SK-N-SH treated with all-trans-retinoic acid at 6 μM for 48 hours (cell line): ENCODE data around the gene AP3S2.

Source experiments
- ATAC-seq: fragments of 200-7000 bp; cut with Tn5 transposase; 3 replicates; pipeline ENCODE4 v1.9.1; 2020; ENCODE audit warnings: mild to moderate bottlenecking, moderate library complexity
- BACH2 ChIP-seq: fragments of 250-450 bp; sonication (Bioruptor Pico); IDR thresholded peaks from 2 replicates; pipeline ENCODE4 v1.9.0; 2021; ENCODE audit warnings: mild to moderate bottlenecking, borderline replicate concordance
- CSDC2 ChIP-seq: fragments of 250-450 bp; sonication (Bioruptor Pico); IDR thresholded peaks from 2 replicates; pipeline ENCODE4 v1.5.0; 2020; ENCODE audit warnings: mild to moderate bottlenecking, moderate library complexity
- ESRRG ChIP-seq: fragments of 250-450 bp; sonication (Bioruptor Pico); IDR thresholded peaks from 2 replicates; pipeline ENCODE4 v1.6.1; 2021; ENCODE audit warnings: mild to moderate bottlenecking
- GLIS3 ChIP-seq: fragments of 250-450 bp; sonication (Bioruptor Pico); IDR thresholded peaks from 2 replicates; pipeline ENCODE4 v1.5.0; 2020; ENCODE audit warnings: mild to moderate bottlenecking, moderate library complexity
- ISL1 ChIP-seq: fragments of 250-450 bp; sonication (Bioruptor Pico); IDR thresholded peaks from 2 replicates; pipeline ENCODE4 v2.1.2; 2022; ENCODE audit warnings: mild to moderate bottlenecking, moderate library complexity
- OSR1 ChIP-seq: fragments of 250-450 bp; sonication (Bioruptor Pico); IDR thresholded peaks from 2 replicates; pipeline ENCODE4 v1.8.0; 2022; ENCODE audit warnings: moderate library complexity, mild to moderate bottlenecking, inconsistent platforms
- RARB ChIP-seq: fragments of 250-450 bp; sonication (Bioruptor Pico); IDR thresholded peaks from 2 replicates; pipeline ENCODE4 v1.8.0; 2021; ENCODE audit warnings: mild to moderate bottlenecking, moderate library complexity
- SNAI2 ChIP-seq: fragments of 250-450 bp; sonication (Bioruptor Pico); IDR thresholded peaks from 2 replicates; pipeline ENCODE4 v1.5.0; 2020; ENCODE audit warnings: mild to moderate bottlenecking, moderate library complexity
- TCF4 ChIP-seq: fragments of 250-450 bp; sonication (Bioruptor Pico); IDR thresholded peaks from 2 replicates; pipeline ENCODE4 v1.8.0; 2021; ENCODE audit warnings: mild to moderate bottlenecking, moderate library complexity, borderline replicate concordance
- TOX ChIP-seq: fragments of 250-450 bp; sonication (Bioruptor Pico); IDR thresholded peaks from 2 replicates; pipeline ENCODE4 v1.8.0; 2021; ENCODE audit warnings: mild to moderate bottlenecking, moderate library complexity, borderline replicate concordance
- ZC3H10 ChIP-seq: fragments of 250-450 bp; sonication (Bioruptor Pico); IDR thresholded peaks from 2 replicates; pipeline ENCODE4 v1.5.1; 2021; ENCODE audit warnings: mild to moderate bottlenecking, moderate library complexity
- ZFP3 ChIP-seq: fragments of 250-450 bp; sonication (Bioruptor Pico); IDR thresholded peaks from 2 replicates; pipeline ENCODE4 v1.5.0; 2020; ENCODE audit warnings: mild to moderate bottlenecking, moderate library complexity
- ZFP30 ChIP-seq: fragments of 450-650 bp; formaldehyde crosslinking; IDR thresholded peaks from 2 replicates; pipeline ENCODE4 v1.5.0; 2022; ENCODE audit warnings: mild to moderate bottlenecking, moderate library complexity
- ZNF565 ChIP-seq: fragments of 450-650 bp; formaldehyde crosslinking; conservative IDR thresholded peaks from 2 replicates; pipeline ENCODE4 v1.5.0; 2020; ENCODE audit warnings: low read depth, mild to moderate bottlenecking, moderate library complexity
- ZNF70 ChIP-seq: fragments of 450-650 bp; formaldehyde crosslinking; IDR thresholded peaks from 2 replicates; pipeline ENCODE4 v1.5.0; 2020; ENCODE audit warnings: mild to moderate bottlenecking, moderate library complexity
- ZNF8 ChIP-seq: fragments of 450-650 bp; formaldehyde crosslinking; IDR thresholded peaks from 2 replicates; pipeline ENCODE4 v1.5.0; 2020; ENCODE audit warnings: mild to moderate bottlenecking, moderate library complexity
- TF ChIP-seq, protein P1 (sequence below): fragments of 250-450 bp; sonication (Bioruptor Pico); IDR thresholded peaks from 2 replicates; pipeline ENCODE4 v1.5.0; 2020; ENCODE audit warnings: mild to moderate bottlenecking, moderate library complexity
- TF ChIP-seq, protein P2 (sequence below): fragments of 250-450 bp; sonication (Bioruptor Pico); IDR thresholded peaks from 2 replicates; pipeline ENCODE4 v1.5.1; 2020; ENCODE audit warnings: low read depth, mild to moderate bottlenecking, moderate library complexity
- TF ChIP-seq, protein P3 (sequence below): fragments of 250-450 bp; sonication (Bioruptor Pico); IDR thresholded peaks from 2 replicates; pipeline ENCODE4 v1.5.1; 2021; ENCODE audit warnings: mild to moderate bottlenecking, moderate library complexity
- TF ChIP-seq, protein P4 (sequence below): fragments of 250-450 bp; sonication (Bioruptor Pico); IDR thresholded peaks from 2 replicates; pipeline ENCODE4 v1.8.0; 2021; ENCODE audit warnings: low read depth, mild to moderate bottlenecking, moderate library complexity, borderline replicate concordance

Gene AP3S2

DNA sequence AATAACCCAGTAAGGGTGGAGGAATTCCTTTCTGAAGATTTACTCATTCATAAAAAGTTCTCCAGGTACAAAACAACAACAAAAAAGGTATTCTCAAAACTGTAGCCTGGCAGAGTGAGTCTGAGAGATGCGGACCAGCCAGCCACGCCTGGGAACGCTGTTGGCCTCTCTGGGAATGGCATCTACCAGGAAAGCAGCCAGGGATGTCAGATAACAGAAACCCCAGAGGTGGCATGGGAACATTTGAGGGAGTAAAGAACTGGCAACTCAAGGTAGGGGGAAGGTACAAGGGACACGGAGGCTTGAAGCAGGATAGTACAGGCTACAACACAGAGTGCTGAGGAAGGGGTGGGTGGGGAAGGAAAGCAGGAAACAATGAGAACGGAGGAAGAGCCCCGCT lies 7.1 kb upstream of the AP3S2 start (continued):
- TF ChIP-seq GLIS3 (CRISPR knock-in tag): no peak
- TF ChIP-seq BACH2 (CRISPR knock-in tag): no peak
- no peak for TF ChIP-seq SNAI2
- TF ChIP-seq ZNF565: no peak
- TF ChIP-seq ZNF8 (CRISPR knock-in tag): no peak
- TF ChIP-seq, protein P1, sequence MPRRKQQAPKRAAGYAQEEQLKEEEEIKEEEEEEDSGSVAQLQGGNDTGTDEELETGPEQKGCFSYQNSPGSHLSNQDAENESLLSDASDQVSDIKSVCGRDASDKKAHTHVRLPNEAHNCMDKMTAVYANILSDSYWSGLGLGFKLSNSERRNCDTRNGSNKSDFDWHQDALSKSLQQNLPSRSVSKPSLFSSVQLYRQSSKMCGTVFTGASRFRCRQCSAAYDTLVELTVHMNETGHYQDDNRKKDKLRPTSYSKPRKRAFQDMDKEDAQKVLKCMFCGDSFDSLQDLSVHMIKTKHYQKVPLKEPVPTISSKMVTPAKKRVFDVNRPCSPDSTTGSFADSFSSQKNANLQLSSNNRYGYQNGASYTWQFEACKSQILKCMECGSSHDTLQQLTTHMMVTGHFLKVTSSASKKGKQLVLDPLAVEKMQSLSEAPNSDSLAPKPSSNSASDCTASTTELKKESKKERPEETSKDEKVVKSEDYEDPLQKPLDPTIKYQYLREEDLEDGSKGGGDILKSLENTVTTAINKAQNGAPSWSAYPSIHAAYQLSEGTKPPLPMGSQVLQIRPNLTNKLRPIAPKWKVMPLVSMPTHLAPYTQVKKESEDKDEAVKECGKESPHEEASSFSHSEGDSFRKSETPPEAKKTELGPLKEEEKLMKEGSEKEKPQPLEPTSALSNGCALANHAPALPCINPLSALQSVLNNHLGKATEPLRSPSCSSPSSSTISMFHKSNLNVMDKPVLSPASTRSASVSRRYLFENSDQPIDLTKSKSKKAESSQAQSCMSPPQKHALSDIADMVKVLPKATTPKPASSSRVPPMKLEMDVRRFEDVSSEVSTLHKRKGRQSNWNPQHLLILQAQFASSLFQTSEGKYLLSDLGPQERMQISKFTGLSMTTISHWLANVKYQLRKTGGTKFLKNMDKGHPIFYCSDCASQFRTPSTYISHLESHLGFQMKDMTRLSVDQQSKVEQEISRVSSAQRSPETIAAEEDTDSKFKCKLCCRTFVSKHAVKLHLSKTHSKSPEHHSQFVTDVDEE (CRISPR knock-in tag): no peak

DNA sequence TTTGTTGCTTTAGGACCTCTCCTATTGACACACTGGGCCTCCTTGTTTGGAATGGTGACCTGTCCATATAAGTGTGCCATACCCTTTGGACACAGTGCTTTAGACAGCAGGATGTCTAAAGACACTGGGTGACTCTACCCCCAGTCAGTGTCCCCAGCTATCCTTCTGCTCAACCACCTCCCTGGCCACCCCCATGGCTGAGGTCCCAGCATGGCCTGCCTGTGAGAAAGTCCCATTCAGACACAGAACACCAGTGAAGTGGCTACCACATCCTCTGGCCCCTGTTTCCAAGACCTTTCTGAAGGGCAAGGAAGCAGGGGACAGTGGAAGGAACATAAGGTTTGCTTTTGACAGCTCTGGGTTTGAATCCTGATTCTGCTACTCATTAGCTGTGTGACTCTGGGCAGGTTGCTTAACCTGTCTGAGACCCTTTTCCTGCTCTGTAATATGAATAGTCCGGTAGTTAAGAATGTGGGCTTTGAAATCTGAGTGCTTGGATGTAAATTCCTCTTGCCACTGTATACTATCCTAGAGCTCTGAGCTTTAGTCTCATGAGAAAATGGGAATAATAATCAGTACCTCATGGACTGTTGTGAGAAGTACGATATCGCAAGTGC lies 6.3 kb upstream of the AP3S2 start:
- ATAC-seq: no peak
- TF ChIP-seq TCF4: no peak
- TF ChIP-seq ISL1 (CRISPR knock-in tag): no peak
- TF ChIP-seq, protein P2, sequence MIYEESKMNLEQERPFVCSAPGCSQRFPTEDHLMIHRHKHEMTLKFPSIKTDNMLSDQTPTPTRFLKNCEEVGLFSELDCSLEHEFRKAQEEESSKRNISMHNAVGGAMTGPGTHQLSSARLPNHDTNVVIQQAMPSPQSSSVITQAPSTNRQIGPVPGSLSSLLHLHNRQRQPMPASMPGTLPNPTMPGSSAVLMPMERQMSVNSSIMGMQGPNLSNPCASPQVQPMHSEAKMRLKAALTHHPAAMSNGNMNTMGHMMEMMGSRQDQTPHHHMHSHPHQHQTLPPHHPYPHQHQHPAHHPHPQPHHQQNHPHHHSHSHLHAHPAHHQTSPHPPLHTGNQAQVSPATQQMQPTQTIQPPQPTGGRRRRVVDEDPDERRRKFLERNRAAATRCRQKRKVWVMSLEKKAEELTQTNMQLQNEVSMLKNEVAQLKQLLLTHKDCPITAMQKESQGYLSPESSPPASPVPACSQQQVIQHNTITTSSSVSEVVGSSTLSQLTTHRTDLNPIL: no peak
- TF ChIP-seq BACH2 (CRISPR knock-in tag): no peak
- TF ChIP-seq, protein P1 (CRISPR knock-in tag): no peak
- TF ChIP-seq, protein P3, sequence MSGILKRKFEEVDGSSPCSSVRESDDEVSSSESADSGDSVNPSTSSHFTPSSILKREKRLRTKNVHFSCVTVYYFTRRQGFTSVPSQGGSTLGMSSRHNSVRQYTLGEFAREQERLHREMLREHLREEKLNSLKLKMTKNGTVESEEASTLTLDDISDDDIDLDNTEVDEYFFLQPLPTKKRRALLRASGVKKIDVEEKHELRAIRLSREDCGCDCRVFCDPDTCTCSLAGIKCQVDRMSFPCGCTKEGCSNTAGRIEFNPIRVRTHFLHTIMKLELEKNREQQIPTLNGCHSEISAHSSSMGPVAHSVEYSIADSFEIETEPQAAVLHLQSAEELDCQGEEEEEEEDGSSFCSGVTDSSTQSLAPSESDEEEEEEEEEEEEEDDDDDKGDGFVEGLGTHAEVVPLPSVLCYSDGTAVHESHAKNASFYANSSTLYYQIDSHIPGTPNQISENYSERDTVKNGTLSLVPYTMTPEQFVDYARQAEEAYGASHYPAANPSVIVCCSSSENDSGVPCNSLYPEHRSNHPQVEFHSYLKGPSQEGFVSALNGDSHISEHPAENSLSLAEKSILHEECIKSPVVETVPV (CRISPR knock-in tag): no peak
- no peak for TF ChIP-seq ZFP3
- TF ChIP-seq ZNF565: no peak
- TF ChIP-seq CSDC2 (CRISPR knock-in tag): no peak
- no peak for TF ChIP-seq OSR1
- no peak for TF ChIP-seq TOX (CRISPR knock-in tag)
- TF ChIP-seq, protein P4, sequence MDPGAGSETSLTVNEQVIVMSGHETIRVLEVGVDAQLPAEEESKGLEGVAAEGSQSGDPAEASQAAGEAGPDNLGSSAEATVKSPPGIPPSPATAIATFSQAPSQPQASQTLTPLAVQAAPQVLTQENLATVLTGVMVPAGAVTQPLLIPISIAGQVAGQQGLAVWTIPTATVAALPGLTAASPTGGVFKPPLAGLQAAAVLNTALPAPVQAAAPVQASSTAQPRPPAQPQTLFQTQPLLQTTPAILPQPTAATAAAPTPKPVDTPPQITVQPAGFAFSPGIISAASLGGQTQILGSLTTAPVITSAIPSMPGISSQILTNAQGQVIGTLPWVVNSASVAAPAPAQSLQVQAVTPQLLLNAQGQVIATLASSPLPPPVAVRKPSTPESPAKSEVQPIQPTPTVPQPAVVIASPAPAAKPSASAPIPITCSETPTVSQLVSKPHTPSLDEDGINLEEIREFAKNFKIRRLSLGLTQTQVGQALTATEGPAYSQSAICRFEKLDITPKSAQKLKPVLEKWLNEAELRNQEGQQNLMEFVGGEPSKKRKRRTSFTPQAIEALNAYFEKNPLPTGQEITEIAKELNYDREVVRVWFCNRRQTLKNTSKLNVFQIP (CRISPR knock-in tag): no peak
- no peak for TF ChIP-seq ZNF8 (CRISPR knock-in tag)
- TF ChIP-seq ZC3H10 (CRISPR knock-in tag): no peak
- no peak for TF ChIP-seq ESRRG (CRISPR knock-in tag)
- TF ChIP-seq RARB (CRISPR knock-in tag): no peak
- no peak for TF ChIP-seq ZNF70 (CRISPR knock-in tag)

DNA sequence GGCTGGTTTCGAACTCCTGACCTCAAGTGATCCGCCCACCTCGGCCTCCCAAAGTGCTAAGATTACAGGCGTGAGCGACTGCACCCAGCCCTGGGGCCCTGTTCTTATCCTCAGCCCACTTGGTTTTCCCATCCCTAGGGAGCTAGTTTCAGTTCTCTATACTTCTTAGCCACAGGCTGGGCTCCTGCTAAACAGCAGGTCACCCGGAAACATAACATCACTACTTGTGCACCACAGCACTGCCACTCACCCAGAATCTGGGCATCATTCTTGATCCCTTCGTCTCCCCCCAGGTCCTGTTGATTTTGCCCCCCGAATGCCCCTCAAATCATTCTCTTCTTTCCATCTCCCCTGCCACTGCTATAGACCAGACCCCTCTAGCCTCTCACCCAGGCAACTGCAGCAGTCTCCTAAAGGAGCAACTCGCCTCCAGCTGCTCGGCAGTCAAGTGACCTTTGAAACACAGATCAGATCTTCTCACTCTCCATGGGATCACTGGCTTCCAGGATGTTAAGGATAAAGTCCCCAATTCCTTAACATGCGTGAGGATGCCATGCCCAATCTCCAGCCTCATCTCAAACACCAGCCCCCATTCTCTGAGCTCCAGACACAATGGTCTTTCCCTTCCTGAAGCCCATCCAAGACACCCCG lies 5.6 kb upstream of the AP3S2 start:
- ATAC-seq: no peak
- no peak for TF ChIP-seq ZC3H10 (CRISPR knock-in tag)
- TF ChIP-seq, protein P1 (CRISPR knock-in tag): no peak
- no peak for TF ChIP-seq ZNF70 (CRISPR knock-in tag)
- no peak for TF ChIP-seq ISL1 (CRISPR knock-in tag)
- no peak for TF ChIP-seq ZFP3
- TF ChIP-seq RARB (CRISPR knock-in tag): no peak
- TF ChIP-seq GLIS3 (CRISPR knock-in tag): no peak
- TF ChIP-seq, protein P2: no peak
- TF ChIP-seq TCF4: no peak
- TF ChIP-seq, protein P3 (CRISPR knock-in tag): no peak
- no peak for TF ChIP-seq ZFP30
